Measurements from ENCODE around the gene RABL6. TPM values are rescaled to one million over a fixed set of nuclear protein-coding genes. Genes with fewer than 3 reads are reported as not detected.

Gene RABL6
- total and polyA plus RNA-seq, 2 donors (not counting 1 experiment from before 2014, with no cell fraction given), result 36.8 to 59.6 TPM

DNA sequence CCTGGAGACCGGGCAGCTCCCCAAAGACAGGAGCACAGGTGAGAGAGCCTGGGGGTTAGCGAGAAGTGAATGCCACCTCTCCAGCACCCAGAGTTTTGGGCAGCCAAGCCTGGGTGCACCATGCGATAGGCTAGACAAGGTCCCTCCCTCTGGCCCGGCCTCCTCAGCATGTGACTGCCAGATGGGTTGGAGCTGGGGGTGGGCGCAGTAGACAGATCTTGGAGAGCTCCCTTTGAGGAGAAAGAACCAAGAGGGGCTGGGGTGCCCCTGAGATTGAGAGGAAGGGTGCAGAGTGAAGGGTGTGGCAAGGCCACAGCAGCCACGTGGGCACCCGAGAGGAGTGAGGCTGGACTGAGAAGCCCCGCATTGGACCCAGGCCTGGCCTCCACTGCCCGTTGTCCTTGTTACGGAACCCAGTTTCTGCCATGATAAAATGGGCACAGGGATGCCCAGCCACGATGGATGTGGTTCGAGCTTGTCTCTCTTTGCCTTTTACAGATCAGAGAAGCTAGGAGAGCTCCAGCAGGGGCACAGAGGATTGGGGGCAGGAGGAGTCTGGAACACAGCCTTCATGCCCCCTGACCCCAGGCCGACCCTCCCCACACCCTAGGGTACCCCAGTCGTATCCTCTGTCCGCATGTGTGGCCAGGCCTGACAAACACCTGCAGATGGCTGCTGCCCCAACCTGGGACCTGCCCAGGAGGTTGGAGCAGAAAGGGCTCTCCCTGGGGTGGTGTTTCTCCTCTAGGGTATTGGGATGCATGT is 15.2 kb upstream of the RABL6 start:
- peaks cover 2% of the 10 kb centered on the region for H3K36me3 ChIP-seq (ENCODE audit: control insufficient read depth, insufficient read depth, low read length)
- H3K4me2 ChIP-seq (ENCODE audit: extremely low read depth, insufficient read depth, low read length), result peak overlapping the region; percentile 90
- peaks cover 4% of the 10 kb centered on the region for H3K4me1 ChIP-seq (ENCODE audit: control insufficient read depth, extremely low read depth, insufficient read depth, low read length)
- TF ChIP-seq EZH2 (IDR thresholded peaks at IDR 0.05; ENCODE audit: low read length, missing control alignments) (no peak), CTCF (conservative IDR thresholded peaks at IDR 0.05 in 1 of 2, IDR thresholded peaks at IDR 0.05 in 1 of 2; ENCODE audit: low read depth in 1 of 2, low read length in 2 of 2) (no peak)
- peaks cover 4% of the 10 kb centered on the region for H3K79me2 ChIP-seq (ENCODE audit: control insufficient read depth, insufficient read depth, low read length)
- no peak overlapping the region for H2AFZ ChIP-seq (ENCODE audit: low read length)
- H3K9me3 ChIP-seq (ENCODE audit: control insufficient read depth, insufficient read depth, low read depth, low read length), result no peaks in the 10 kb centered on the region
- H4K20me1 ChIP-seq (ENCODE audit: control insufficient read depth, extremely low read depth, insufficient read depth, low read length), result no peaks in the 10 kb centered on the region
- H3K27ac ChIP-seq (ENCODE audit: insufficient read depth, low read length), result no peak overlapping the region
- H3K9ac ChIP-seq (ENCODE audit: insufficient read depth, low read length), result no peak overlapping the region
- no peak for DNase-seq (ENCODE audit: low read depth in 2 of 2)
- peak overlapping the region in 1 of 4 experiments; percentile 90 for H3K4me3 ChIP-seq (replicated peaks in 1 of 4; ENCODE audit: control extremely low read depth in 1 of 4, insufficient read depth in 1 of 4, low read depth in 3 of 4, low read length in 4 of 4)
- peaks cover 10% of the 10 kb centered on the region for H3K27me3 ChIP-seq (ENCODE audit: control insufficient read depth, insufficient read depth, low read length)

- no peak overlapping the region for H3K27ac ChIP-seq (ENCODE audit: insufficient read depth, low read length)
- no peaks in the 10 kb centered on the region for H4K20me1 ChIP-seq (ENCODE audit: control insufficient read depth, extremely low read depth, insufficient read depth, low read length)
- no peak overlapping the region for H3K9ac ChIP-seq (ENCODE audit: insufficient read depth, low read length)
- TF ChIP-seq CTCF (conservative IDR thresholded peaks at IDR 0.05 in 1 of 2, IDR thresholded peaks at IDR 0.05 in 1 of 2; ENCODE audit: low read depth in 1 of 2, low read length in 2 of 2), result no peak
- H3K4me3 ChIP-seq (replicated peaks in 1 of 4; ENCODE audit: control extremely low read depth in 1 of 4, insufficient read depth in 1 of 4, low read depth in 3 of 4, low read length in 4 of 4), result no peak overlapping the region
- H3K4me1 ChIP-seq (ENCODE audit: control insufficient read depth, extremely low read depth, insufficient read depth, low read length), result peaks cover 4% of the 10 kb centered on the region
- H3K27me3 ChIP-seq (ENCODE audit: control insufficient read depth, insufficient read depth, low read length), result peaks cover 10% of the 10 kb centered on the region
- H3K9me3 ChIP-seq (ENCODE audit: control insufficient read depth, insufficient read depth, low read depth, low read length), result no peaks in the 10 kb centered on the region
- no peak overlapping the region for H3K4me2 ChIP-seq (ENCODE audit: extremely low read depth, insufficient read depth, low read length)
- H3K36me3 ChIP-seq (ENCODE audit: control insufficient read depth, insufficient read depth, low read length), result peaks cover 2% of the 10 kb centered on the region
- no peak overlapping the region for H2AFZ ChIP-seq (ENCODE audit: low read length)
- no peak for DNase-seq (ENCODE audit: low read depth in 2 of 2)
- H3K79me2 ChIP-seq (ENCODE audit: control insufficient read depth, insufficient read depth, low read length), result peaks cover 4% of the 10 kb centered on the region
Measured at GRCh38 chr9:136793086-136793946, 14.4 kb upstream of the RABL6 start.

DNA sequence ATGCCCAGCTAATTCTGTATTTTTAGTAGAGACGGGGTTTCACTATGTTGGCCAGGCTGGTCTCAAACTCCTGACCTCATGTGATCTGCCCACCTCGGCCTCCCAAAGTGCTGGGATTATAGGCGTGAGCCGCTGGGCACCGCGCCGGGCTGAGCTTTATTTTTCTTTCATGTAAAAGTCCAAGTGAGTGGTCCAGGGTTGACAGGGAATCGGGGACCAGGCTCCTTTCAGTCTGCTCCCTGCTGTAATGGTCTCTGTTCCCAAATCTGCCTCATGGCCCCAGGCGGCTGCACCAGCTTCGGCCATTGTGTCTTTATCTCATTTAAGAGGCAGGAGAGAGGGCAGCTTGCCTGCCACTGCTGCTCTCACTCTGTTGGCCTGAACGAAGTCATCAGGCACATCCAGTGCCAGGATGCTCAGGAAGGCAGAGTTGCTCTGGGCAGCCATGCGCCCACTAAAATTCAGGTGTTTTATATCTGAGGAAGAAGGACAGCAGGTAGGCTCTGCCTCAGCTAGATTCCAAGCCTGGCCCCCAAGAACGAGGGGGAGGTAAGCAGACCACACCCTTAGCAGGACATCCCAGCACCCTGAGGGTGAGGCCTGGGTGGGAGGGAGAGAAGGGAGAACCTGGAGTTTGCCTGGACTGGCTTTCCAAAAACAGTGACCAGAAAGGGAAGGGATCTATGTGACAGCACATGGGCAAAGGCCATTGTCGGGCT is 13.3 kb upstream of the RABL6 start:
- no peak overlapping the region for H3K4me2 ChIP-seq (ENCODE audit: extremely low read depth, insufficient read depth, low read length)
- peaks cover 4% of the 10 kb centered on the region for H3K79me2 ChIP-seq (ENCODE audit: control insufficient read depth, insufficient read depth, low read length)
- no peak overlapping the region for H2AFZ ChIP-seq (ENCODE audit: low read length)
- TF ChIP-seq CTCF (conservative IDR thresholded peaks at IDR 0.05 in 1 of 2, IDR thresholded peaks at IDR 0.05 in 1 of 2; ENCODE audit: low read depth in 1 of 2, low read length in 2 of 2) (no peak), EZH2 (IDR thresholded peaks at IDR 0.05; ENCODE audit: low read length, missing control alignments) (no peak)
- no peak overlapping the region for H3K9ac ChIP-seq (ENCODE audit: insufficient read depth, low read length)
- no peaks in the 10 kb centered on the region for H3K9me3 ChIP-seq (ENCODE audit: control insufficient read depth, insufficient read depth, low read depth, low read length)
- peaks cover 4% of the 10 kb centered on the region for H3K4me1 ChIP-seq (ENCODE audit: control insufficient read depth, extremely low read depth, insufficient read depth, low read length)
- peaks cover 20% of the 10 kb centered on the region for H3K27me3 ChIP-seq (ENCODE audit: control insufficient read depth, insufficient read depth, low read length)
- no peaks in the 10 kb centered on the region for H4K20me1 ChIP-seq (ENCODE audit: control insufficient read depth, extremely low read depth, insufficient read depth, low read length)
- H3K27ac ChIP-seq (ENCODE audit: insufficient read depth, low read length), result no peak overlapping the region
- H3K4me3 ChIP-seq (replicated peaks in 1 of 4; ENCODE audit: control extremely low read depth in 1 of 4, insufficient read depth in 1 of 4, low read depth in 3 of 4, low read length in 4 of 4), result no peak overlapping the region
- peaks cover 2% of the 10 kb centered on the region for H3K36me3 ChIP-seq (ENCODE audit: control insufficient read depth, insufficient read depth, low read length)
- DNase-seq (ENCODE audit: low read depth in 2 of 2), result no peak
